Measurements from ENCODE around the gene PLCL1.

Gene PLCL1

GRCh38 chr2:198157314-198157713 lies 352.9 kb downstream of the PLCL1 start:
- Histone ChIP-seq H3K9ac (ENCODE audit: low read length) (no peak overlapping the region), H4K20me1 (ENCODE audit: insufficient read depth, low read length) (no peaks in the 10 kb centered on the region), H3K36me3 (ENCODE audit: insufficient read depth, low read length) (no peaks in the 10 kb centered on the region), H3F3A (ENCODE audit: insufficient read depth, low read length) (no peaks in the 10 kb centered on the region), H3K4me2 (ENCODE audit: low read length) (no peak overlapping the region), H3K79me2 (ENCODE audit: insufficient read depth, low read length) (no peaks in the 10 kb centered on the region), H3K9me3 (ENCODE audit: low read length) (no peaks in the 10 kb centered on the region), H3K9me2 (ENCODE audit: low read depth, low read length) (no peaks in the 10 kb centered on the region), H2AFZ (ENCODE audit: low read length) (no peak overlapping the region), H3K4me3 (ENCODE audit: low read depth, low read length, poor library complexity, severe bottlenecking) (no peak overlapping the region), H3K4me1 (ENCODE audit: insufficient read depth, low read length, severe bottlenecking) (no peaks in the 10 kb centered on the region), H3K27ac (ENCODE audit: low read depth, low read length, poor library complexity, severe bottlenecking) (no peak overlapping the region), H3K27me3 (ENCODE audit: insufficient read depth, low read length) (no peaks in the 10 kb centered on the region)
- TF ChIP-seq EZH2 (IDR thresholded peaks at IDR 0.05; ENCODE audit: borderline replicate concordance, low read length) (no peak), CTCF (IDR thresholded peaks at IDR 0.05; ENCODE audit: low read length) (no peak)

DNA sequence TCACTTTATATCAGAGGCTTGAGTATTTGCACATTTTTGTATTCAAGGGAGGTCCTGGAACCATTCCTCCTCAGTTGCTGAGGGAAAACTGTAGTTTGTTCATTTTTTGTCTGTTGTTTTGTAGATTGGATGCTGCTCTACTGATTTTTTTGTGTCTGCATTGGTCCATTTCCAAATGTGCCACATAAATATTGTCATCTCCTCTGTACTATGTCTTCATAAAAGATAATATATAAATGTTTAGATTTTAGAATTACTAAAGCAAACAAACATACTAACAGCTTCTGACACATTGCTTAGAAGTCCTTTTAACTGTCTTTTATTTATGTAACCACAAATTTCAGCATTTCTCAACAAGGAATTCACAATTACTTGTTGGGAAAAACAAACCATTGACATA lies 356.8 kb downstream of the PLCL1 start:
- no peaks in the 10 kb centered on the region for H3K36me3 ChIP-seq (ENCODE audit: insufficient read depth, low read length)
- TF ChIP-seq CTCF (IDR thresholded peaks at IDR 0.05; ENCODE audit: low read length) (no peak), EZH2 (IDR thresholded peaks at IDR 0.05; ENCODE audit: borderline replicate concordance, low read length) (no peak)
- H3K4me1 ChIP-seq (ENCODE audit: insufficient read depth, low read length, severe bottlenecking) = no peaks in the 10 kb centered on the region

DNA sequence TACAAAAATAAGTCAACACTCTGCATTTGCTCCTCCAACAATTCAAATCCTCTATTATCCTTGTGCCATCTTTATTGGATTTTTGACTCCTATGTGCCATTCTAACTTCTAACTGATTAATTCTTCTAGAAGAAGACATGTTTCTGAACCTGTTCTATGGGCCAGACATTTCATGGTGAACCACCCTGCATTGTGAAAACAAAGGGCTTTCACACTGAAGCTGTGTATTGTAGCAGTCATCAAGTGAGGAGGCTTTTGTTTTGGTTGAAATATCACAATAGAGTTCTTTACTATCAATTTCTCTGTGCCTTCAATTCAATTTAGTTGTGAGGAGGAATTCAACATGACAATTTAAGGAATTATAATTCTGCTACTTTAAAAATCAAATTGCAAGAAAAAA lies 357.9 kb downstream of the PLCL1 start:
- no peaks in the 10 kb centered on the region for H3K27me3 ChIP-seq (ENCODE audit: insufficient read depth, low read length)
- no peaks in the 10 kb centered on the region for H3K9me2 ChIP-seq (ENCODE audit: low read depth, low read length)
- no peaks in the 10 kb centered on the region for H3K36me3 ChIP-seq (ENCODE audit: insufficient read depth, low read length)
- H3K4me1 ChIP-seq (ENCODE audit: insufficient read depth, low read length, severe bottlenecking) = no peaks in the 10 kb centered on the region
- H3K4me3 ChIP-seq (ENCODE audit: low read depth, low read length, poor library complexity, severe bottlenecking) = no peak overlapping the region
- no peaks in the 10 kb centered on the region for H3F3A ChIP-seq (ENCODE audit: insufficient read depth, low read length)
- no peak overlapping the region for H2AFZ ChIP-seq (ENCODE audit: low read length)
- no peaks in the 10 kb centered on the region for H3K79me2 ChIP-seq (ENCODE audit: insufficient read depth, low read length)
- no peaks in the 10 kb centered on the region for H4K20me1 ChIP-seq (ENCODE audit: insufficient read depth, low read length)
- no peak overlapping the region for H3K4me2 ChIP-seq (ENCODE audit: low read length)
- TF ChIP-seq EZH2 (IDR thresholded peaks at IDR 0.05; ENCODE audit: borderline replicate concordance, low read length) = no peak
- TF ChIP-seq CTCF (IDR thresholded peaks at IDR 0.05; ENCODE audit: low read length) = no peak
- no peak overlapping the region for H3K9ac ChIP-seq (ENCODE audit: low read length)
- H3K27ac ChIP-seq (ENCODE audit: low read depth, low read length, poor library complexity, severe bottlenecking) = no peak overlapping the region
- H3K9me3 ChIP-seq (ENCODE audit: low read length) = no peaks in the 10 kb centered on the region

More for the DNA sequence above, 356.8 kb downstream of the PLCL1 start:
- Histone ChIP-seq H3K27ac (ENCODE audit: low read depth, low read length, poor library complexity, severe bottlenecking) (no peak overlapping the region), H3K4me3 (ENCODE audit: low read depth, low read length, poor library complexity, severe bottlenecking) (no peak overlapping the region), H2AFZ (ENCODE audit: low read length) (no peak overlapping the region), H3K27me3 (ENCODE audit: insufficient read depth, low read length) (no peaks in the 10 kb centered on the region), H3K9me3 (ENCODE audit: low read length) (no peaks in the 10 kb centered on the region), H3K9ac (ENCODE audit: low read length) (no peak overlapping the region), H4K20me1 (ENCODE audit: insufficient read depth, low read length) (no peaks in the 10 kb centered on the region), H3K4me2 (ENCODE audit: low read length) (no peak overlapping the region), H3K79me2 (ENCODE audit: insufficient read depth, low read length) (no peaks in the 10 kb centered on the region), H3F3A (ENCODE audit: insufficient read depth, low read length) (no peaks in the 10 kb centered on the region), H3K9me2 (ENCODE audit: low read depth, low read length) (no peaks in the 10 kb centered on the region)
